Kasumi-1 (cell line): ENCODE data around the gene PRMT2.
A peak's percentile ranks its signal among the peaks of the same experiment; 100 is the strongest.

Experiments
- DNase-seq, 2 experiments: peaks; one replicate each; lab custom pipeline; 2025; lab: John Stamatoyannopoulos, UW

The PRMT2 gene

DNA sequence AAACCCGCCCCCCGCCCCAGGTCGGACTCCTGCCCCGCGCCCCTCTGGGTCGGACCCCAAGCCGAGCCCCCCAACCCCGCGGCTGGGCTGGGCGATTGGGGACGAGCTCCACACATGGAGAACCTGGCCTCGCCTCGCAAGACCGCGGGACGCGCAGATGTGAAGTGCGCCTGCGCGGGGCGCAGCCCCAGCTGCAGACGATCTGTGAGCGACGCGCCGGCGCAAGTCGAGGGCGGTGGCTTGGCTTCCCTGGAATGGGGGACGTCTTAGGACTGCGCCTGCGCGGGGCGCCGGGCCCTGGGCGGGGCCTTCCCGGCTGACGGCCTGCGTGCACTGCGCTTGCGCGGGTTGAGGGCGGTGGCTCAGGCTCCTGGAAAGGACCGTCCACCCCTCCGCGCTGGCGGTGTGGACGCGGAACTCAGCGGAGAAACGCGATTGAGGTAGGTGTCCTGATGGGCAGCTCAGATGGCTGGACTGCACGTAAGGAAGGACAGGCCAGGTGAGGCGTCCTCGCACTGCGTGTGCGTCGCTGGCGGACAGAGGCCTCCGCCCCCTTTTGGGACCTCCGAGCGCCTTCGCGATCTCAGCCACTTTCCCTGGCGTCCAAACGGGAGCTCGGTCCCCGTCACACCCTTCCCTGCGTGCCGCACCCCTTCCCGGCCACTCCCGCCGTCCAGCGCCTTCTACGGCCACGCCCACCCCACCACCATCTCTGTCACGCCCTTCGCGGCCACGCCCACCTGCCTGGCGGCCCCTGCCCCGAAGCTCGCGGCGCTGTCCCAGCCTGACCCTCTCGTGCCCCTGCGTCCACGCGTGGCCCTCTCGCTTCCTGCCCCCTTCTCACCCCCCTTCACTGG lies at the start of gene PRMT2:
Gene PRMT2, plus strand, starts transcription at position 351 of the 857 bp plus-strand sequence. CDS start 1,278 bp downstream, outside the sequence.
- DNase-seq = peak; percentile 88 to 89

DNA sequence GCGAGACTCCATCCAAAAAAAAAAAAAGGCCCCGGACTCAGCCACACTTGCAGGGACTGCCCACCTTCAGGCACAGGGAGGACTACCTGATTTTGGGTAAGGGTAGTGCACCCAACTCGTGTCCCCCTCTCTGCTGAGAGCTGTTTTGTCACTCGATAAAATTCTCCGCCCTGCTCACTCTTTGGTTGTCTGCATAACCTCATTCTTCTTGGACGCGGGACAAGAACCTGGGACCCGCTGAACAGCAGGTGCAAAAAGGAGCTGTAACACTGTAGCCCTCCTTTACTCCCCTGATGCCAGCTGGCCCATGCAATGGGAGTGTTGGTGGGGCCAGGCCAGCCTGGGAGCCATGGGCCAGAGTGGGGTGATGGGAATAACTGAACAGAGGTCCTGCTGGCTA lies 41.2 kb upstream of the PRMT2 start:
- no peak for DNase-seq

DNA sequence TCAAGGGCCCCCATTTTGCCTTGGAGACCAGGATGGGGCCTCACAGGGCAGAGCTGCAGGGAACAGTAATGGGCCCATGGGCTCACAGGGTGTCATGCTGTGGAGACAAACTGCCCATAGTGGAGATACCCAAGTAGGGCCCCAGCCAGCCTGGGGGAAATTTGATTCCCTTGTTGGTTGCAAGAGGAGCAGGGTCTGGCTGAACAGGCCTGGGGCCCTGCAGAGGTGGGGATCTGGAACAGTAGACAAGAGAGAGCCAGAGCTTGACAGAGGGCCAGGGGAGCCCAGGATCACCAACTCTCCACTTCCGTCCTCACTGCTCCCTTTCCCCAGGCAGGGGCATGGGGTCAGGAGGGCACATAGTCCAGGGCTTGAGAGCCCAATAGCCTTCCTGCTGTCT lies 39.3 kb upstream of the PRMT2 start:
- DNase-seq = no peak

DNA sequence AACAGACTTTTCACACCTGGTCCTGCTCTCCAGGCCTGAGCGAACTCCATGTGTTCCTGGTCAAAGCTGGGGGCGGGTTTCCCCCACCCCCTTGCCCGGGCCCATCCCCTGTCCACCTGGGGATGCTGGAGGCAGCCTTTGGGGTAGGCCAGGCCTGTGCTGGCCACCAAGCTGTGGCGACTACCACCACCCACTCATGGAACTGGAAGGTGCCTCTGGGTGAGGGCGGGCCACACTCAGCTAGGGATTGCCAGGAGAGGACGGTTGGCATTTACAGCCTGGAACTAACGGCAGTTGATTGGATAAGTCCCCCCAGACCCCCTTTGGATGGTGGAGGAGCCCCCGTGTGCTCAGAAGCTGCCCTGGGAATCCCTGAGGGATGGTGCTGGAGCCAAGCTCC lies 38.4 kb upstream of the PRMT2 start:
- DNase-seq = no peak

DNA sequence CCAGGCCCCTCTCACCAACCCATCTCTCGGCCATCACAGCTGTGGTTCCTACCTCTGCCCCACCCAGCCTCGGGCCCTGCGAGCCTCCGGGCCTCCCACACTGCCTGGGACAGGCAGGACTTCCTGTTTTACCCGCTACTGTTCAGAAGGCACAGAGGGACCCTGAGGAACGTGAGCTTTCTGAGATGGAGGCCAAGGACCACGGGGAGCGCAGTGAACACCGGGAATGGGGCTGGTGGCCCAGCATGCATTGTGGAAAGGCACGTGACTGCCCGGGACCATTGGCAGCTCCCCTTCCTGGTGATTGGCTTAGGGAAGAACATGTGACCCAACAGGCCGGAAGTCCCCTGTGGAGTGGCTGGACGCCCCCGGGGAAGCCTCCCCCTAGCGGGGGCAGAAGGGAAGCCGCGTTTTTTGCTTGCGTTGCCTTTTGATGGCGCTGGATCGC lies 37.6 kb upstream of the PRMT2 start:
- no peak for DNase-seq

DNA sequence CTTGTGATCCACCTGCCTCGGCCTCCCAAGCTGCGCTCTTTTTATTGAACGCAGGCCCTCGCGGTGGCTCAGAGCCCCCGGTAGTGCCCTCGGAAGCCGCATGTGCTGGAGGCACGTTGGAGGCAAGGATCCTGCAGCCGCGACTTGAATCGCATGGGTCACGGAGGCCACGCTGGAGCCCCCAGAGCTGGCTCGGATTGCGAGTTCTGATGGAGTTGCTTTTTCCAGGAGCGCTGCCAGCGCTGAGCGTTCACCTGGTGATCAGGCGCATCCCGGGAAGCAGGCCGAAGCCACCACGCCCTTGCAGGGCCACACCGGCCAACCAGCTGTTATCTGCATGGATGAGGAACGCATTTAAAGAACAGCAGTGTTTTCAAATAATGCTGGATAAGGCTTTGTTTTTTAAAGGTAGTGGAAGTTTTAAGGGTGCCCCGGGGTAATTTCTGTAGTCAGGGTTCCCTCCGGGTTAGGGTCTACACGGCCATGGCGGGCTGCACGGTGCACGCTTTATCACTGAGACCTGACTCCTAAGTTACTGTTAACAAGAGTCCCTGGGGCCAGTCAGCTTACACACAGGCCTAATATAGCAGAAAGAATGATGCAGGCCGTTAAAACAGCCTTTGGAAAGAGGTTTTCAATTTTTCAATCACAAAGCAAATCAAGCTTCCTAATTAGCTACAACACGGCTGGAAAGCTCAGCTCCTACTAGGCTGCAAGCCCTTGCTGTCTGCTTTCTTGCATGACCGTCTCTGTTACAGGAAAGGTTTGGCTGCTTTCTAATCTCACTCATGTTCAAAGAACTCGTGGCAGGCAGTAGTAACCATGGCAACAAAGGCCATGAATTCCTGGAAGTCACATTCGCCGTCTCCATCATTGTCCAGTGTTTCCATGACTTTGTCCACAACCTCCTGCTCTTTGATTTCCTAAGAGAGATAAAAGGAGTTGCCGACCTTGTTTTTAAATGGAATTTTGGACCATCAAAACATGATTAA lies 36.6 kb upstream of the PRMT2 start:
- no peak for DNase-seq

DNA sequence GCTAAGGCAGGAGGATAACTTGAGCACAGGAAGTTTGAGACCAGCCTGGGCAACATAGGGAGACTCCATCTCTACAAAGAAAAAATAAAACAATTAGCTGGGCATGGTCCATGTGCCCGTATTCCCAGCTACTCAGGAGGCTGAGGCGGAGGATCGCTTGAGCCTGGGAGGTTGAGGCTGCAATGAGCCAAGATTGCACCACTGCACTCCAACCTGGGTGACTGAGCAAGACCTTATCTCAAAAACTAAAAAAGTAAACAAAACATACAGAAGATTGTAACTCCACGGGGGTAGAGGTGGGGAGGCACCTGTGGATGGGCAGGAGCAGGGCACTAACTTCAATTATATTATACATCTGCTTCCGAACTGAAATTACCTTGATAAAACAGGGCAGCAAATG lies 35.2 kb upstream of the PRMT2 start:
- DNase-seq = no peak

DNA sequence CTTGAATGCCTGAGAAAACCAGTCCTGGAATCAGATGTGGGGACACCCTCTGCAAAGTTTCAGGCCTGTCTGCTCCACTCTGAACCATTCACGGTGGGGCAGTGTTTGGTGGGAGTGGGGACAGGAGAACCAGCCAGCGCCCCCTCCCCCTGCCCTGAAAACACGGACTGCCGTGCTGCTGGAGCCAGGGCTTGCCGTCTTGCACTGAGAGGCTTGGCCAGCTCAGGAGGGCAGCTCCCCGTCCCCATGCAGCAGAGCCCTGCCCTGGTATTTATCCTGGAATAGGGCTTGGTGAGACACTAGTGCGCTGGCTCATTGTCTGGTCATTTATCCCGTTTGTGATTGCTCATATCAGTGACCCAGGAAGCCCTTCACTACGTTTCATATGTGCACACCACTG lies 34.5 kb upstream of the PRMT2 start:
- no peak for DNase-seq

DNA sequence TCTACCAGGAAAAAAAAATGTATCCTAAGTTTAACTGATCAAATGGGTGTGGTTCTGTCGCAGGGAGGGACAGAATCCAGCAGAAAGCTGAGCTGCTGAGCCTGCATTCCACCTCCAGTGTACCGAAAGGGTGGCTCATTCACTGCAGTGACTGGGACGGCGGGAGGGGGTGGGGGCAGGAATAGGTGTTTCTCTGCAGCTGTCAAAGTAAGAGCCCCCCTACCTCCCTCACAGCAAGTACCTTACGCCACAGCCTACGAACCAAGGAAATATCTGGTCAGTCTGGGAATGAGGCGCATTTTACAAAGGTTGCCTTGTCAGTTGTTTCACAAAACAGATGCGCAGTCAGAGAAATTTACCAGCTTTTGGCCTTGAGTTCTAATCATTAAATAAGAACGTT lies 32.2 kb upstream of the PRMT2 start:
- no peak for DNase-seq

DNA sequence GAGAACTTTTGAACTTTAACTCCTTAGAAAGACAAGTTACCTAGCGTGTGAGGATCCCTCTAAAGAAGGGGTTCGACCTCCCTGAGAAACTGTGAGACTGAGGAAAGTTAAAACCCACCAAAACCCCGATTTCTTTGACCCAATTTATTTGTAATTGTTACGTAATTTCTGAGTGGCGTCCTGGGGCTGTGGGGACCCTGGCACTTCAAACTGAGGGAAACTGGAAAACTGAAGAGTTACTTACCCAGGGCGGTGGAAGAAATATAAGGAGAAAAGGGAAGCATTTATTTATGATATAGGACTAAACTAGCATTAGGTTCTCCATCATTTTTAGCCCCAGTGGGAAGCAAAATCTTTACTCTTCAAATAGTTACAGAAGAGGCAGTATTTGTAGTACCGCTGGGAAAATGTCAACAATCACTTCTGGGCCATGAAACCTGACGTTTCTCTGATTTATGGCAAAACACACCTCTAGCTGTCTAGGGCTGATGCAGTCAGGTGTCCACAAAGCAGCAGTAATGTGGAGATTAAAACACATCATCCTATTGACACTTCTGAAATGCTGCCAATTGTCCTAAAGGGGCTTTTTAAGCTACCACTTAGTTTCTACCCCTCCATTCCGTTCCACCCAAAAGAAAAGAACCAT lies 31.0 kb upstream of the PRMT2 start:
- DNase-seq = no peak

DNA sequence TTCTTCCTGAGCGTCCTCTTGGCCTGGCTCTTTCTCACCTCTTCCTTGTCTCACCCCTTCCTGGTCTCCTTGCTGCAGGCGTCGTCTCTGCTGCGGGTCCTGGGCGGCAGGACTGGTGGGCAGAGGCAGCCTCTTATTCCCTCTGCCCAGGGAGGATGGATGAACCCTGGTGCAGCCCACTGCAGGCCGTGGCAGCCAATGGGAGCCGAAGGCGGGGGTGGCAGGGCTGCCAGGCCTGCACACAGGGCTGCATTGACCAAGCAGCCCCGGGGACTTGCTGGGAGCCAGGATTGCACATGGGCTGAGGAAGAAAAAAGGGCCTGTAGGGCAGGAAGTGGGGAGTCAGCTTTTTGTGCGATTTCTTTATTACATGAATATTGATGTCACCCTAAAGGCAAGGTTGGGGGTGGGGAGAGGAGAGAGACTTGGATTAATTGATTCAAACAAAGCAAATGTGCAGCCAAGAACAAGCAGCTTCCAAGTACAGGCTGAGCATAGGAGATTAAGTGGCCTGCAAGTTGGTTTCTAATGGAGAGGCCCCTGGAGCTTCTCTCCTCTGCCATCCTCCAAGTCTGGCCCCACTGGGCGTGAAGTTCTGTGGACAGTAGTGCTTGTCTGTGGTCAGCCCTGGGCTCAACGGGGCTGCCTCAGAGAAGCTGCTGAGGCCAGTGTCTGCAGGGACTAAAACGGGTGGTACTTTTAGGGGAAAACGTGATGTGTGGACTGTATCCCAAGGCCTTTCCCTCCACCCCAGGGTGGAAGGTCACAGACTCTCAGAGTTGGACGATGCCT lies 30.3 kb upstream of the PRMT2 start, which contains the start of gene S100B:
Gene S100B, minus strand, starts transcription at position 108 of the 792 bp plus-strand sequence. CDS start 2,667 bp downstream, outside the sequence.
- peak; percentile 18 to 23 for DNase-seq

DNA sequence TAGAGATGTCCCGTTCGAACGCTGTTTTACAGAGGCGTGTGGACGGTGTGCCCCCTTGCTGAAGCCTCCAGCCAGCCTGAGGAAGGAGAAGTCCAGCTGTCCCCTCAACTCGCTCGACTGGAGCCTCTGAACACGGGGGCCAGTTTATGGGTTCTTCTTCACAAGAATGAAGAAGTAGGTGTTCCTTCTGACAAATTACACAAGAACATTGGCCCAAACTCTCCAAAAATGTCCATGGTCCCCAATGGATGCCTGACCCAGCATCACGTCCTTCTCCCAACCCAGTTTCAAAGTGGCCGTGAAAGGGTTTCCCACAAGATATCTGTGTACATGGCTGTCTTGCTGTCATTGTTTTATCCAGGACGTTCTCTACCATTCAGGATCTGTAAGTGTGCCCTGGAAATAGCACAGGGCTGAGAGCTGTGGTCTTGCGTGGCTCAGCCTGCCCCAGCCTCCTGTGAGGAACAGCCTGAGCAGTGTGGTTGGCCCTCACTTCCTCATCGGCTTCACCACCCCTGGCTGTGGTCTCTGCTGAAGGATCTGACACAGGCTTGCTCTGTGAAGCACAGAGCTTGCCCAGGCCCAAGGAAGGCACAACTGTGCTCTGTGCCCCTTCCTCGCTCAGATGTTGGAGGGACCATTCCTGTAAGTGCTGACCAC lies 29.6 kb upstream of the PRMT2 start:
- DNase-seq = peak; percentile 89 to 94

DNA sequence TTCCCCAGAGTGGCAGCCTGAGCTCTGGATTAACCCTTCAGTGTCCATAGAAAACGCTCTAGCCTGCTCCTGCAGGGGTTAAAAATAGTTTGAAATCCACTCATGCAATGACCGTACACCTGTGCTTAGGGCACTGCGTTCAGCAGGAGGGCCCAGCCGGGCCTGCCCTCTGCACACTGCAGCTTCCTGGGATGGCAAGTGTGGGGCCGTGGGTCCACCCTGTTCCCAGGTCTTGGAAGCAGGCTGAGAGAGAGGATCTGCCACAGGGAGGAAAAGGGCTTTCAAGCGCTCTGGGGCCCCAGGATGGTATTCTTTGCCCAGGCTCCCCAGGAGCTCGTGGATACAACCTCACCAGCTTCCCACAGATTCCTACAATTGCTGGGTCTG lies 29.1 kb upstream of the PRMT2 start:
- no peak for DNase-seq

DNA sequence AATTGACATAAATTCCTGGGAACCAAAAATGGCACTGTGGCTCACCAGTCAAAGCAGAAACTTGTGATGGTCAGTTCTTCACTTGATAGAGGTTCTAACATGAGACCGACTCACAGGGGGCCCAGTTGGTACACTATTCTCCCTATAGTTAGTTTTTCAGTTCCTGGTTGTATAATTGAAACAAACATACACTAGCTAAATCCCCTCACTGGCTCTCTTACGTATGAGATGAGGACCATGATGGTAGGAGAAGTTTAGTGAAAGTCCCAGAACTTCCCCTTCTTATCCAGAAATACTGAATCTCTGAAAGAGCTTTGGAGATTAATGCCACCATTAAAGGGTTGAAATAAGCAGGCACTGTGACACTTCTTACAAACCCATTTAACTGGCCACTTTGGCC lies 27.8 kb upstream of the PRMT2 start:
- DNase-seq = no peak

DNA sequence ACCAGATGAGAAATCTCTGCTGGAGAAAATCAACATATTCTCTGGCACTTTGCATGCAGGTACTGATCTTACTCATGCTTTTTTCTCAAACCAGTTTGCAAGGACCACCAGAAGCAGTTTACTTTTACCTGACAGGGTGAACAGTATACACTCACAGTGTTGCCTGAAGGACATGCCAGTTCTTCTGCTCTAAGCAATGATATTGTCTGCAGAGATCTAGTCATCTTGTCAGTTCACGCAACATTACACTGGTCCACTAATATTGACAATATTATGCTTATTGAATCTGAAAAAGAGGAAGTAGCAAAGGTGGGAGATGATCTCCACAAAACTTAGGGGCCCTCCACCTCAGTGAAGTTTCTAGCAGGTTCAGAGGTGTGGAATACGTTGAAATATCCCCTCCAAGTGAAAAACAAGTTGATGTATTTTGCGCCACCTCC lies 26.8 kb upstream of the PRMT2 start:
- DNase-seq = no peak

DNA sequence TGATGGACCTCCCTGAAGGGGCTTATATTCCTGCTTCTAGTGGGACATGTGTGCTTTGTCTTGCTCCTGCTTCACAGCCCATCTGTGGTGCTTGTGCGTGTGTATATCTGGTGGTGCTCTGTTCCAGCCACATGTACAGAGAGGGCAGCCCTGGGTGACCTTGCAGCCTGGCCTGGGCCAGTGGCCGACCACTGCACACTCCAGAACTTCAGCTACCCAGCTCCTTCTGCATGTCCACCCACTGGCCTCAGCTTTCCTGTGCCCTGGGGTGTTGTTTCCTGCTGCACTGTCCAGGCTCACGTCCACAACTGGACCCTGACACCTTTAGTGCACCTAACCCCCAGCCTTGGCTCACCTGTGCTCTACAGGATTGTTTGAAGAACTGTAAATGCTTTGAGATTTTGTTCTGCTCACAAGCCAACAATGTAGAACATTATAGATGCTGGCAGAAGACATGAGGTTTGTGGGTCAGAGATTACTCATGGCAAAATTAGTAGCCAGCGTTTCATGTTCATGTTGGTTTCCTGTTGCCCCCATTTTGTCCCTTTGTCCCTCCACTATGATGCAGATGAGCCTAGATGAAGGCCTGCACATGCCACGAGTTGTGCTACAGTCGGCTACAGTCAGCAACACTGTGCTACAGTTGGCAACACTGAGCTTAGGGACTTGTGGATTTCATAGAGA lies 25.3 kb upstream of the PRMT2 start:
- no peak for DNase-seq

DNA sequence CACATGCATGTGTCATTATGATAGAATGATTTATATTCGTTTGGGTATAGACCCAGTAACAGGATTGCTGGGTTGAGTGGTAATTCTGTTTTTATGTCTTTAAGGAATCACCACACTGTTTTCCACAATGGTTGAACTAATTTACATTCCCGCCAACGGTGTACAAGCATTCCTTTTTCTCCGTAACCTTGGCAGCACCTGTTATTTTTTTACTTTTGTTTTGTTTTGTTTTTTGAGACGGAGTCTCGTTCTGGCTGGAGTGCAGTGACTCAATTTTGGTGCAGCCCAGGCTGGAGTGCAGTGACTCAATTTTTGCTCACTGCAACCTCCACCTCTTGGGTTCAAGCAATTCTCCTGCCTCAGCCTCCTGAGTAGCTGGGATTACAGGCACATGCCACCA lies 22.1 kb upstream of the PRMT2 start:
- no peak for DNase-seq

DNA sequence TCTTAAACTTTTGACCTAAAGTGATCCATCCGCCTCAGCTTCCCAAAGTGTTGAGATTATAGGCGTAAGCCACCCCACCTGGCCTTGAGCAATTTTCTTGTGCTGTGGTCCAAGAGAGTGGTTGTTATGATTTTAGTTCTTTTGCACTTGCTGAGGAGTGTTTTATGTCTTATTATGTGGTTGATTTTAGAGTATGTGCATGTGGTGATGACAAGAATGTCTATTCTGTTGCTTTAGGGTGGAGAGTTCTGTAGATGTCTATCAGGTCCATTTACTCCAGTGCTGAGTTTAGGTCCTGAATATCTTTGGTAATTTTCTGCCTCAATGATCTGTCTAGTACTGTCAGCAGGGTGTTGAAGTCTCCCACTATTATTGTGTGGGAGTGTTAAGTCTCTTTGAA lies 19.4 kb upstream of the PRMT2 start:
- DNase-seq = no peak

DNA sequence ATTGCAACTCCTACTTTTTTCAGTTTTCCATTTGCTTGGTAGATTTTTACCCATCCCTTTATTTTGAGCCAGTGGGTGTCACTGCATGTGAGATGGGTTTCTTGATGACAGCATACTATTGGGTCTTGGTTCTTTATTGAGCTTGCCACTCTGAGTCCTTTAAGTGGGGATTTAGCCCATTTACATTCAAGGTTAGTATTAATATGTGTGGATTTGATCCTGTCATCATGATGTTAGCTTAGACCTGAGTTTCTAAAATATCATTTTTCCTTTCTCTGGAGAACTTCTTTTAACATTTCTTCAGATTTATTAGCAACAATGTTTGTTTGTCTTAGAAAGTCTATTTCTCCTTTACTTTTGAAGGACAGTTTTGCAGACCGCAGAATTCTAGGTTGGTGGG lies 18.8 kb upstream of the PRMT2 start:
- no peak for DNase-seq
